GM11168 (cell line): Measurements from ENCODE around the gene ACBD6.
"Not testable (repeated sequence)": the region's sequence is repeated elsewhere in the genome, so short reads cannot be mapped to it uniquely, and the experiment has no call there.

ENCODE experiments used
- in situ Hi-C: fragments of 300-500 bp; cut with MboI; formaldehyde crosslinking; loops from one replicate; pipeline ENCODE4 v1.12.0; 2022; ENCODE audit warnings: low sequenced_read_pairs; ENCODE audit not compliant: unreplicated experiment

Gene ACBD6

DNA sequence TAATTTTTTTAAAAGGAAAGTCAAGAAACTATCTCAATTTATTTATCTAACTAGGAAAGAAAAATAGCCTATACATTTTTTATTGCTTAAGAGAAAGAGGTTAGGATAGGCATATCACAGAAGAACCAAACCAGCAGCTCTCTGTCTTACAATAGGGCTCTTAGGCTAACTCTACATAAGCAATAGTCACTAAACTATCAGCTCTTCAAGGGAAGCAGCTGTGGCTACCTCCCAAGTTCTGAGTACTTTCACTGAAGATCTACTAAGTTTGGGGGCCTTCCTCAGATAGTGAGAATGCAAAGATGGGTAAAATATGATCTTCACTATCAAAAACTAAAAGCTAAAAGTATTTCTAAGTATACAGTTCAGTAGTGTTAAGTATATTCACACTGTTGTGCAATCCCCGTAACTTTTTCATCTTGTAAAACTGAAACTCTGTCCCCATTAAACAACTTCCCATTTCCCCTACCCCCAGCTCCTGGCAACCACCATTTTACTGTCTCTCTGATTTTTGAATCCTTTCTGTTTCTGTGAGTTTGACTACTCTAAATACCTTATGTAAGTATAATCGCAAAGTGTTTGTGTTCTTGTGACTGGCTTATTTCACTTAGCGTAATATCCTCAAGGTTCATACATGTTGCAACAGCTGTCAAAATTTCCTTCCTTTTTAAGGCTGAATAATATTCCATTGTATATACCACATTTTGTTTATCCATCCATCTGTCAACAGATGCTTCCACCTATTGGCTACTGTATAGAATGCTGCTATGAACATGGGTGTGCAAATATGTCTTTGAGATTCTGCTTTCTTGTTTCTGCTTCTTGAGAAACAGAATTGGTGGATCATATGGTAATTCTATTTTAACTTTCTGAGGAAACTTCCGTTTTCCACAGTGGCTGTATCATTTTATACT, 73.3 kb downstream of the ACBD6 start:
- in situ Hi-C loops: no loop called here

- in situ Hi-C loops: no loop called here
Observed at GRCh38 chr1:180425952-180426351, 76.4 kb downstream of the ACBD6 start.

GRCh38 chr1:180424848-180425457, 77.4 kb downstream of the ACBD6 start:
- in situ Hi-C loops: no loop called here

GRCh38 chr1:180421614-180422013, 80.8 kb downstream of the ACBD6 start:
- in situ Hi-C loops: no loop called here

GRCh38 chr1:180421145-180421544, 81.2 kb downstream of the ACBD6 start:
- in situ Hi-C loops: not testable (repeated sequence)

GRCh38 chr1:180415985-180416633, 86.3 kb downstream of the ACBD6 start:
- in situ Hi-C loops: no loop called here

GRCh38 chr1:180415236-180415848, 87.0 kb downstream of the ACBD6 start:
- in situ Hi-C loops: no loop called here

DNA sequence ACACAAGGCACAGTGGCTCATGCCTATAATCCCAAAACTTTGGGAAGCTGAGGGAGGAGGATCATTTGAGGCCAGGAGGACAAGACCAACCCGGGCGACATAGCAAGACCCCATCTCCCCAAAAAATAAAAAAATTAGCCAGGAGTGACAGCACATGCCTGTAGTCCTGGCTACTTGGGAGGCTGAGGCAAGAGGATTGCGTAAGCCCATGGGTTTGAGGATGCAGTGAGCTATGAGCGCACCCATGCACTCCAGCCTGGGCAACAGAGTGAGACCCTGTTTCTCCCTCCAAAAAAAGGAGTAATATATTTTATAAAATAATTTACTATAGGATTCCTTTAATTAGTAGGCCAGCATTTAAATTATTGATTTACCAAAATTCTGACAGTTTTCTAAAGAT, 89.8 kb downstream of the ACBD6 start:
- in situ Hi-C loops: no loop called here

DNA sequence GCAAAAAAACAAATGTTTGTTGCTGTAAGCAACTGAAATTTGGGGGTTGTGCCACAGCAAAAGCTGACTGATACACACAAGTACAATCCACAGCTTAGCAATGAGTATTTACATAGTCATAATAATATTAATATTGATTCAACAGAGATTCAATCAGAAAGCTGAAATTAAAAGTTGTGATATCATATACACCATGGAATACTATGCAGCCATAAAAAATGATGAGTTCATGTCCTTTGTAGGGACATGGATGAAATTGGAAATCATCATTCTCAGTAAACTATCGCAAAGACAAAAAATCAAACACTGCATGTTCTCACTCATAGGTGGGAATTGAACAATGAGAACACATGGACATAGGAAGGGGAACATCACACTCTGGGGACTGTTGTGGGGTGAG, 94.2 kb downstream of the ACBD6 start:
- in situ Hi-C loops: not testable (repeated sequence)

DNA sequence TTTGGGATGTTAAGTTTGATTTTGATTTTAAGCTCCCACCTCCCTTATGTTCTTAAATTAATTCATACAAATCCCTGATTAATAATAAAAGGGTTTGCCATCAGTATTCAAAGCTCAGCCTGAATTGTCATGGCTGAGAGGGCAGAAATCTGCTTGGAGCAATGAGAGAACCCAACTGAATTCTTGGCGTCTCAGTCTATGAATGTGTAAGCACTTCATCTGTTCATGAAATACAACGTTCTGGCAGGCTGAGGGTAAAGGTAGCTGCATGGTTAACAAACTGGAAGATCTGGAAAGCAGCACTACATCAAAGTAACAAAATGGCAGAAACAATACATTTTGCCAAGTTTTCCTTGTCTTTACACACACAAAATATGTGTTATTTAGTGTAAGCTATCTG, 95.3 kb downstream of the ACBD6 start:
- in situ Hi-C loops: no loop called here

- in situ Hi-C loops: no loop called here
Observed at GRCh38 chr1:180402551-180402950, 99.8 kb downstream of the ACBD6 start.

DNA sequence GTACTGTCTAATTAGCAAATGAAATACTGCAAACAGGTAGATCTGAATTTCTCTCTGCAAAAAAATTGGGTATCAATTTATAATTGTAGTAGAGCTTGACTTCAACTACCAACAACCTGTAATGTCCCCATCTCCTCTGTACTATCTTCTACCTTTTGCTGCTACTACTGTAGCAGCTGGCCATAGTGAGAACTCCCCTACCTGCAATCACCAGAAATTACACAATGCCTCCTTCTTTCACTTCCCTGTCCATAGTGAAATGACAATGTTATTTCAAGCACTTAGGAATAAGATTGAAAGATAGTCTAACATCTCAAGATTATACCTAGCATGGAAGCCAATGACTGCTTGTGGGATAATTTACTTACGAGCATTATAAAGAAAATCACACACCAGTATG, 100.4 kb downstream of the ACBD6 start:
- in situ Hi-C loops: no loop called here

DNA sequence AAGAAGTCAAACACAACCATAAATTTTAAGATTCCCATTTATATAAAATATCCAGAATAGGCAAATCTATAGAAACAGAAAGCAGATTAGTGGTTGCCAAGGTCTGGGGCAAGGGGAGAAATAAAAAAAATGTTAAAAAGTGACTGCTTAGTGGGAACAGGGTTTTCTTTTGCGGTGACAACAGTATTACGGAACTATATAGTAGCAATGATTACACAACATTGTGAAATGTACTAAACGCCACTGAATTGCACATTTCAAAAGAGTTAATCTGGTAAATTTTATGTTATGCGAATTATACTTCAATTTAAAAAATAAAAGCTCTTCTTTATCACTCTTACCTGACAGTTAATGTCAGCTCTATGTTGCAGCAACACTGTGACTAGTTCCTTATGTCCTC, 105.2 kb downstream of the ACBD6 start:
- in situ Hi-C loops: no loop called here

DNA sequence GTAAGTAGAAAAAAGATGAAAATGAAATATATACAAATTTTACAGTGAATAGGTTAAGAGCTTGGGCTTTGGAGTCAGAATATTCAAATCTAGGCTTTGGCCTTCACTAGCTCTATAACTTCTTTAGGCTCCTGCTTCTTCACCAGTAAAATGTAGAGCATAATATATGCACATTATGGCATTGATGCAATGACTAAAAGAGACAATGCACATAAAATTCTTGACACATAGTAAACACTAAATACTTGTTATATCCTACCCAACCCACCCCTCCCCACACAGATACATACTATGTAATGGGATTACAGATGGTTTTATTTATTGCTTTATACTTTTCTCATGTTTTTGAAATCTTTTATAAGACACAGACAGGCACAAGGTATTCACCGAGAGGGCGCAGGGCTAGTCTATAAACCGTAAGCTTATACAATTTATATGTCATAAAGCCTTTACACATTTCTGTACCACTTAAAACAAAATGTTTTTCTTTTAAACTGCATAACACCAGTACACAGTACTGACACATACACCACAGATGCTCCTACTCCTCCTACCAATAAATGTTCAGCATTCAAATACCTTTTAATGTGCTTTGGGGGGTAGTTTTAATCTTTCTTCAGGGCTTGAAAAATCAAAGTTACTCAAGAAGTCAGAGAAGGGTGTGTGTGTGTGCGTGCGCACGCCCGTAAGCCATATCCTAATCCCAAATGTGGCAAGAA, 109.8 kb downstream of the ACBD6 start:
- in situ Hi-C loops: no loop called here

DNA sequence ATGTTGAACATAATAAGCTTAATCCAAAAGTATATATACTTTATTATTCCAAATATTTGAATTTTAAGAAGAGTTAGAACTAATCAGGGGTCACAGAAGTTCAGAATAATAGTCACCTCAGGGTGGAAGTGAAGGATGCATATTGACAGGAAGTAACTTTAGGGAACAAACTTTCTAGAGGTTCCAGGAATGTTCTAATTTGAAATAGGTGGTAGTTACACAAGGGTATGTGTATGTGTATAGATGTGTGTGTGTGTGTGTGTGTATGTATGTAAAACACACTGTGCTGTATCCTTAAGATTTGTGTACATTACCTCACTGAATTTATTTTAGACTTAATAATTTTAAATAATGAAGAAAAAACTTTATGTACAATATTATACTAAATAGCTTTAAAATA, 110.4 kb downstream of the ACBD6 start:
- in situ Hi-C loops: no loop called here

- in situ Hi-C loops: no loop called here
Observed at GRCh38 chr1:180387413-180387812, 115.0 kb downstream of the ACBD6 start.

DNA sequence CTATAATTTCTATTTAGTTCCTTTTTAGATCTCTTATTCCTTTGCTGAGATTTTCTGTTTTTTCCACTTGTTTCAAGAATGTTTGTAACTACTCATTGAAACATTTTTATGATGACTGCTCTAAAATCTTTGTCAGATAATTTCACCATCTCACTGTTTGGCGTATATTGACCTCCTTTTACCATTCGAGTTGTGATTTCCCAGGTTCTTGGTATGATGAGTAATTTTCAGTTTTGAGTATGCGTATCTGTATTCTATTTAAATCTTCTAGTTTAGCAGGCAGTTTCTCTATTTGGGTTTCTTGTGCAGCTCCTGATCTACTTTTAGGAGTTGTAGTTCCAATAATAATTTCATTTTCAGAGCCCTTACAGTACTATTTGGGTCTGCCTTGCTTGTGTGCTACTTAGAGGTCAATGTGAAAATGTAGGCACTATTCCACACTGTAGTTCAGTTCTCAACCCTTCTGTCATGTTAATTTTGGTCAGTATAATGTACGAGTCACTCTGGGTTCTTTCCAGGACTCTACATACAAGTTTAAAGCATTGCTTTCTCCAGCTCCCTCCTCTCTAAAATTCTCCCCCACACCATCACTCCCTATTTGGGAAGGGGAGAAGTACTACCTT, 115.5 kb downstream of the ACBD6 start:
- in situ Hi-C loops: no loop called here

DNA sequence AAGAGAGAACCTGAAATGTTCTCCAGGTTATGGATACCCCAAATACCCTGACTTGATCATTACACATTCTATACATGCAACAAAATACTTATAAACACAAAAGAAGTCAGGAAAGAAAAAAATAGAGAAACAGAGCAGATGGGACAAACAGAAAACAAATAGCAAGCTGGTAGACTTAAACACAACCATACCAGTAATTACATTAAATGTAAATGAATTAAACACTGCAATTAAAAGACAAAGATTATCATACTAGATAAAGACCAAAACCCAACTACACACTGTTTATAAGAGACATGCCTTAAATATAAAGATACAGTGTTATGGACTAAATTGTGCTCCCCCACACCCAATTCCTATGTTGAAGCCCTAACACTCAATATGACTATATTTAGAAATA, 117.2 kb downstream of the ACBD6 start:
- in situ Hi-C loops: no loop called here

DNA sequence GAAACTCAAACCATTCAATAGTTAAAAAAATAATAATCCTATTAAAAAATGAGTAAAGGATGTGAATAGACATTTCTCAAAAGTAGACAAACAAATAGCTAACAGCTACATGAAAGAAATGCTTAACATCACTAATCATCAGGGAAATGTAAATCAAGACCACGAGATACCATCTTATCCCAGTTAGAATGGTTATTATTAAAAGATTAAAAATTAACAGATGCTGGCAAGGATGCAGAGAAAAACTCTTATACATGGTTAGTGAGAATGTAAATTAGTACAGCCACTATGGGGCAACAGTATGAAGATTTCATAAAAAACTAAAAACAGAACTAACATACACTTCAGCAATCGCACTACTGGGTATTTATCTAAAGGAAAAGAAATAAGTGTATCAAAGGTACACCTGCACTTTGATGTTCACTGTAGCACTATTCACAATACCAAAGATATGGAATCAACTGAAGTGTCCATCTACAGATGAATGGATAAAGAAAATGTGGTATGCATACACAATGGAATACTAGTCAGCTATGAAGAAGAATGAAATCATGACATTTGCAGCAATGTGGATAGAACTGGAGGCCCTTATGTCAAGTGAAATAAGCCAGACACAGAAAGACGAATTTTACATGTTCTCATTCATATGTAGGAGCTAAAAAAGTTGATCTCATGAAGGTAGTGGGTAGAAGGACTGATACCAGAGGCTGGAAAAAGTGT, 117.9 kb downstream of the ACBD6 start:
- in situ Hi-C loops: no loop called here
